BE2C (cell line): ENCODE data around the gene OR10H3.

ENCODE experiments used
- DNase-seq: peaks from one replicate; pipeline ENCODE4 v3.0.0-alpha.2; 2020
- H3K27me3 ChIP-seq: fragments of 250-450 bp; sonication (Bioruptor Pico); 2 replicates; pipeline ENCODE4 v1.5.1; 2020; ENCODE audit warnings: mild to moderate bottlenecking
- H3K36me3 ChIP-seq: fragments of 250-450 bp; sonication (Bioruptor Pico); 2 replicates; pipeline ENCODE4 v1.5.1; 2020; ENCODE audit warnings: mild to moderate bottlenecking
- H3K4me1 ChIP-seq: fragments of 250-450 bp; sonication (Bioruptor Pico); 2 replicates; pipeline ENCODE4 v1.5.1; 2020
- H3K4me3 ChIP-seq: 2 replicates; pipeline ENCODE4 v1.5.1; 2011; ENCODE audit warnings: low read depth, low read length
- H3K9me3 ChIP-seq: fragments of 250-450 bp; sonication (Bioruptor Pico); 2 replicates; pipeline ENCODE4 v1.5.1; 2020
- TF ChIP-seq, protein P1 (sequence below): IDR thresholded peaks from 2 replicates; pipeline ENCODE4 v1.5.1; 2012; ENCODE audit warnings: mild to moderate bottlenecking, low read depth, low read length

The OR10H3 gene

GRCh38 chr19:15732388-15732787 lies 5.4 kb upstream of the OR10H3 start:
- Histone ChIP-seq H3K36me3 (no peaks in the 10 kb centered on the region), H3K27me3 (no peaks in the 10 kb centered on the region), H3K4me1 (no peaks in the 10 kb centered on the region), H3K9me3 (no peaks in the 10 kb centered on the region), H3K4me3 (no peak overlapping the region)
- TF ChIP-seq, protein P1, sequence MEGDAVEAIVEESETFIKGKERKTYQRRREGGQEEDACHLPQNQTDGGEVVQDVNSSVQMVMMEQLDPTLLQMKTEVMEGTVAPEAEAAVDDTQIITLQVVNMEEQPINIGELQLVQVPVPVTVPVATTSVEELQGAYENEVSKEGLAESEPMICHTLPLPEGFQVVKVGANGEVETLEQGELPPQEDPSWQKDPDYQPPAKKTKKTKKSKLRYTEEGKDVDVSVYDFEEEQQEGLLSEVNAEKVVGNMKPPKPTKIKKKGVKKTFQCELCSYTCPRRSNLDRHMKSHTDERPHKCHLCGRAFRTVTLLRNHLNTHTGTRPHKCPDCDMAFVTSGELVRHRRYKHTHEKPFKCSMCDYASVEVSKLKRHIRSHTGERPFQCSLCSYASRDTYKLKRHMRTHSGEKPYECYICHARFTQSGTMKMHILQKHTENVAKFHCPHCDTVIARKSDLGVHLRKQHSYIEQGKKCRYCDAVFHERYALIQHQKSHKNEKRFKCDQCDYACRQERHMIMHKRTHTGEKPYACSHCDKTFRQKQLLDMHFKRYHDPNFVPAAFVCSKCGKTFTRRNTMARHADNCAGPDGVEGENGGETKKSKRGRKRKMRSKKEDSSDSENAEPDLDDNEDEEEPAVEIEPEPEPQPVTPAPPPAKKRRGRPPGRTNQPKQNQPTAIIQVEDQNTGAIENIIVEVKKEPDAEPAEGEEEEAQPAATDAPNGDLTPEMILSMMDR = no peak
- DNase-seq = no peak

DNA sequence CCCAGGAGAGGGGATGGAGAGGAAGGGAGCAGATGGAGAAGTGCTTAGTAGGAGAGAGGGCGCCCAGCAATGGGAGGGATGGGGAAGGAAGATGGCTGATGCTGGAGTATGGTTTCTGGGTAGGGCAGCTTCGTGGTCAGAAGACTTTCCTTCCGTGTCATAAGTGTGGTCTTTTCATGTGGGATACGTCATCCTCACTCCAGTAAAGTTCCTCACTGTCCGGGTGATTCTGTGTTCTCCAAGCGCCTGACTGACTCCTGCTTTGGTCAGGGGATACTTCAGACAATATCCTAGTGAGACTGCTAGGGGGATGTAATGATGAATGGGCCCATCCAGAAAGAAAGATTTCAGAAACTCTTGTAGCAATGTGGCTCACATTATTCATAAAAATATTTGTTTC lies 3.9 kb upstream of the OR10H3 start:
- TF ChIP-seq, protein P1 = no peak
- H3K36me3 ChIP-seq = no peaks in the 10 kb centered on the region
- DNase-seq = no peak
- H3K27me3 ChIP-seq = no peaks in the 10 kb centered on the region
- no peak overlapping the region for H3K4me3 ChIP-seq
- H3K9me3 ChIP-seq = no peaks in the 10 kb centered on the region
- no peaks in the 10 kb centered on the region for H3K4me1 ChIP-seq

- no peaks in the 10 kb centered on the region for H3K4me1 ChIP-seq
- no peak for DNase-seq
- H3K36me3 ChIP-seq = no peaks in the 10 kb centered on the region
- TF ChIP-seq, protein P1 = no peak
- no peaks in the 10 kb centered on the region for H3K9me3 ChIP-seq
- no peaks in the 10 kb centered on the region for H3K27me3 ChIP-seq
- no peak overlapping the region for H3K4me3 ChIP-seq
Measured at GRCh38 chr19:15740785-15741184, 3.0 kb downstream of the OR10H3 start.

- no peaks in the 10 kb centered on the region; the same call in 1 of the 2 replicates for H3K27me3 ChIP-seq
- no peak overlapping the region for H3K4me3 ChIP-seq
- no peaks in the 10 kb centered on the region for H3K9me3 ChIP-seq
- H3K4me1 ChIP-seq = no peaks in the 10 kb centered on the region
- TF ChIP-seq, protein P1 = no peak
- DNase-seq = no peak
- no peaks in the 10 kb centered on the region for H3K36me3 ChIP-seq
Measured at GRCh38 chr19:15748239-15748638, 10.5 kb downstream of the OR10H3 start.

DNA sequence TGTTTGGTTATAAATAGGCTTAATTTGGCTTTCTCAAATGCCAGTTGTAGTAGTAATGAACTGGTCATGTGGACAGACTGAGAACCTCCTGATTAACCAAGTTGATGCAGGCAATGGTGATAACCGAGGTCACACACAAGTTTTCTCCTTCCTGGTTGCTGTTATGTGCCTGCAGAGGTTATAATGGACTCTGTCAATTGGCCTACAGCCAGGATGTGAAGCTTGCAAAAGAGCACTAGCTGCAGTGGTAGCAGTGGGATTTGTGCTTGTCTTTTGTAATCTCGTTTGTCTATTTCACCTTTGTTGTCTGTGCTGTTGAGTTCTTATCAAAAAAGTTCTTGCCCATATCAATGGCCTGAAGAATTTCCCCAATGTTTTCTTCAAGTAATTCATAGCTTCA lies 20.6 kb downstream of the OR10H3 start:
- Histone ChIP-seq H3K4me3 (no peak overlapping the region), H3K9me3 (no peaks in the 10 kb centered on the region), H3K36me3 (no peaks in the 10 kb centered on the region), H3K27me3 (no peaks in the 10 kb centered on the region), H3K4me1 (no peaks in the 10 kb centered on the region)
- TF ChIP-seq, protein P1 = no peak
- no peak for DNase-seq

GRCh38 chr19:15759962-15760565 lies 22.3 kb downstream of the OR10H3 start:
- no peaks in the 10 kb centered on the region; the same call in 1 of the 2 replicates for H3K9me3 ChIP-seq
- H3K36me3 ChIP-seq = no peaks in the 10 kb centered on the region
- peak; percentile 26 for DNase-seq
- H3K4me3 ChIP-seq = no peak overlapping the region
- no peaks in the 10 kb centered on the region for H3K4me1 ChIP-seq
- H3K27me3 ChIP-seq = no peaks in the 10 kb centered on the region
- TF ChIP-seq, protein P1 = peak; percentile 31
